Measurements from ENCODE around the gene TFPI. TPM values are rescaled to one million over a fixed set of nuclear protein-coding genes. Genes with fewer than 3 reads are reported as not detected.

Gene TFPI
- total RNA-seq, 4 donors from 2014 or later = 3.5 to 89.6 (median 22.5) TPM

DNA sequence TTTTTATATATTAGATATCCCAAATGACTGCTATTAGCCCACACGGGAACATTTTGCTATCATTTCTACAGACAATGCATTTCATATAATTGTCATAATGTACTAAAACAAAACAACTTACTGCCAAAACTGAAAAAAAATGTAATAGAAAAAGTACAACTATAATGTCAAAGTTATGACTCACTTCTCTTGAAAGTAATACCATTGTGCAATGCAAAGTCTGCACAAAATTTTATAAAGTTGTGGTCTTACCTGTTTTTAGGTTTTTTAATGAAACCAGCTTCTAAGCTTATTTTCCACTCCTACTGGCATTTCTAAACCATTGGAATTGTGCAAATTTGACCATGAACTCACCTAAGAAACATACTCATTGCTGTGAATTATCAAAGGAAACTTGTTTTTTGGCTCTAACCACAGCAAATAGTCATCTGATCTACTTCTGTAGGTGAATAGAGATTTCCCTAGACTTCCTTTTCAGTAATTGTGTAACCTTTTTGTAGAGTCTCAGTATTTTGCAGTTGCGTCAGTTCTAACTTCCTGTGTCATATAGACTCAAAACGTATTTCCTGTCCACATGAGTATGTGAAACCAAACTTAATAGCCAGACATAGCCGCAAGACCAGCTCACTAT is 31.9 kb upstream of the TFPI start:
- Histone ChIP-seq H3K4me1 (peaks cover 0 to 7% (median 5%) of the 10 kb centered on the region in 3 donors), H3K27me3 (no peaks in the 10 kb centered on the region), H3K4me3 (no peak overlapping the region), H3K9me3 (no peaks in the 10 kb centered on the region), H3K27ac (no peak overlapping the region), H3K36me3 (no peaks in the 10 kb centered on the region)
- TF ChIP-seq, protein P1, sequence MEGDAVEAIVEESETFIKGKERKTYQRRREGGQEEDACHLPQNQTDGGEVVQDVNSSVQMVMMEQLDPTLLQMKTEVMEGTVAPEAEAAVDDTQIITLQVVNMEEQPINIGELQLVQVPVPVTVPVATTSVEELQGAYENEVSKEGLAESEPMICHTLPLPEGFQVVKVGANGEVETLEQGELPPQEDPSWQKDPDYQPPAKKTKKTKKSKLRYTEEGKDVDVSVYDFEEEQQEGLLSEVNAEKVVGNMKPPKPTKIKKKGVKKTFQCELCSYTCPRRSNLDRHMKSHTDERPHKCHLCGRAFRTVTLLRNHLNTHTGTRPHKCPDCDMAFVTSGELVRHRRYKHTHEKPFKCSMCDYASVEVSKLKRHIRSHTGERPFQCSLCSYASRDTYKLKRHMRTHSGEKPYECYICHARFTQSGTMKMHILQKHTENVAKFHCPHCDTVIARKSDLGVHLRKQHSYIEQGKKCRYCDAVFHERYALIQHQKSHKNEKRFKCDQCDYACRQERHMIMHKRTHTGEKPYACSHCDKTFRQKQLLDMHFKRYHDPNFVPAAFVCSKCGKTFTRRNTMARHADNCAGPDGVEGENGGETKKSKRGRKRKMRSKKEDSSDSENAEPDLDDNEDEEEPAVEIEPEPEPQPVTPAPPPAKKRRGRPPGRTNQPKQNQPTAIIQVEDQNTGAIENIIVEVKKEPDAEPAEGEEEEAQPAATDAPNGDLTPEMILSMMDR (IDR thresholded peaks at IDR 0.05) = no peak
- no peak for TF ChIP-seq POLR2A (IDR thresholded peaks at IDR 0.05)
- 34 to 45% methylated on average over 4 of the region's 4 CpGs for WGBS, 2 donors
- intact Hi-C loops (cut with DNase I) = no loop called here
- DNase-seq = no peak

DNA sequence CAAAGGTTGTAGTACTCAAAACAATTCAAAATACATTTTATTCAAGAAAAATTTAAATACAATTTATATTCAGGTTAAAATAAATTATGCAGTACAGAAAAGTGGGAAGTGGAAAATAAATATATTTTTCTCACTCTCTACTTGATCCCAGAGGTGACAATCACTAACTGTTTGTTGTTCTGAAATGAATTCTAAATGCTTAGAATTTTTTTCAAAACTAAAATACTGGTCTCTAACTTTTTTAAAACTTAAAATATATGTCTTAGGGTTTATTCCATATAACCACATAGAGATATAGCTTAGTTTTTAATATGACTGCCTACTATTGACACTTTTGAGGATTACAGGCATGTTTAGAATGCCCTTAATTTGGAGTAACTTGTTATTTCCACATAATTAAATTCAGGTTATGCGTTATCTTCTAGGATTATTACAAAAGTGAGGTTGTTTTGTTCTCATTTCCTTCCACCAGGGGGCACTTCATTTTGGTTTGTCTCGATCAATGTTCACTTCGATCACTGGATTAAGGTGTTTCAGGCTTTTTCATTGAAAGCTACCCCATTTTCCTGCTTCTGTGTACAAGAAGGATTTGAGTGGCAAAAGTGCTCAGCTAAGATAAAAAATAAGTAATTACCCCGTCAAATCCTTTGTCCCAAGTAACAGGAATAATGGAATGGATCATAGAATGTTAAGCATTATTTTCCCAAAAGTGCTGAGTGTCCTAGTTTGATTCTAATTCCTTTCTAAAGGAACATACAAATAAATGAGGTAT is 27.1 kb upstream of the TFPI start:
- no peak for DNase-seq
- Histone ChIP-seq H3K4me1 (peaks cover 0 to 10% (median 7%) of the 10 kb centered on the region in 3 donors), H3K36me3 (no peaks in the 10 kb centered on the region), H3K4me3 (peak overlapping the region in 2 of 4 donors; percentile 26 to 52), H3K27me3 (no peaks in the 10 kb centered on the region), H3K27ac (no peak overlapping the region), H3K9me3 (no peaks in the 10 kb centered on the region)
- TF ChIP-seq, protein P1 (IDR thresholded peaks at IDR 0.05) = peak in 5 of 6 experiments; percentile 52 to 75 (median 66)
- no peak for TF ChIP-seq POLR2A (IDR thresholded peaks at IDR 0.05)
- intact Hi-C loops (cut with DNase I) = no loop called here
- WGBS, 2 donors = 5 to 6% methylated on average over 4 of the region's 4 CpGs

DNA sequence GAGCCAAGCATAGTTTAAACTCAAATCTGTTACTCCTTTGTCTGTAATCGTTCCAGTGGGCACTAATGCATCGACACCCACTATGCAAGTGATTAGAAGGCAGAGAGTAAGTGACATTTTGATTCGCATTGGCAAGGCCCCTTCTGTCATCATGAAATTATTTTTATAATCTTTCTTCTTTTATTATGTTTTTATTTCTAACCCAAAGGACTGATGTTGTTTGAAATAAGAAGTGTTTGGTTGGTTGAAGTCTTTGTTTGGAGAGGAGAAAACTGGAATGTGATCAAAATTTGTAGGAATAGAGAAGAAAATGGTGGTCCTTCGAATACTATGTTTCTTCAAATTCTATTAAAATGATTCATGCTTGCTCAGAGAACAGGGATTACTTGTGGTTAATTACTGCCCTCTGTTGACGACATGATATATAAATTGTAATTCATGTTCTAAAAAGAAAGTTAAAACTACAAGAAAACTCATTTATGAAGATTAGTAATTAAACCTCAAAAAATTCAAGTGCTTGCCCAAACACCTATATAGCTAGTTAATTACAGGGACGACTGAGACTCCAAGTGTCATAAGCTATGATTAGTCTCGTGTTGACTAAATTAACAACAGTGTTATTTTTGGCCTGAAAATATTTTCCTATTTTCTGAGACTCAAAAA is 26.4 kb upstream of the TFPI start:
- H3K27ac ChIP-seq = no peak overlapping the region

DNA sequence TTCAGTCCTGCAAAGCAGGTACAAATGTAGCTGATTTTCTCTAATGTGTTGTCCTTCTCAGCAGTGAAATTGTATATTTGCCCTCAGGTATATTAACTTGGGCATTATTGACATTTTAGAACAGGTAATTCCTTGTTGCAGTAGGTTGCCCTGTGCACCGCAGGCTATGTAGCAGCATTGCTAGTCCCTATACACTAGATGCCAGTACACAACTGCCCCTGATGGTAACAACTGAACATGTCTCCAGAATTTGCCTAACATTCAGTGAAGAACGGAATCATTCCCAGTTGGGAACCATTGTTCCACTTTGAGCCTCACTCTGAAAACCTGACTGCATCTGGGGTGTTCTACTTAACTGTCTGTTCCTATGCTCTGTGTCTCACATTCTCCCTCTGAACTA is 23.1 kb upstream of the TFPI start:
- no peak for DNase-seq
- H3K27me3 ChIP-seq = no peaks in the 10 kb centered on the region
- no peaks in the 10 kb centered on the region for H3K36me3 ChIP-seq
- TF ChIP-seq POLR2A (IDR thresholded peaks at IDR 0.05) = no peak
- TF ChIP-seq, protein P1 (IDR thresholded peaks at IDR 0.05) = no peak
- intact Hi-C loops (cut with DNase I) = no loop called here
- no peak overlapping the region for H3K27ac ChIP-seq
- H3K4me3 ChIP-seq = no peak overlapping the region
- 79 to 86% methylated on average over 2 of the region's 2 CpGs for WGBS, 2 donors
- no peaks in the 10 kb centered on the region for H3K9me3 ChIP-seq
- peaks cover 0 to 24% (median 7%) of the 10 kb centered on the region in 3 donors for H3K4me1 ChIP-seq

More for the DNA sequence above, 26.4 kb upstream of the TFPI start:
- no peaks in the 10 kb centered on the region for H3K36me3 ChIP-seq
- H3K4me1 ChIP-seq = peaks cover 0 to 16% (median 7%) of the 10 kb centered on the region in 3 donors
- DNase-seq = no peak
- TF ChIP-seq POLR2A (IDR thresholded peaks at IDR 0.05) = no peak
- TF ChIP-seq, protein P1 (IDR thresholded peaks at IDR 0.05) = peak in 5 of 6 experiments; percentile 37 to 65 (median 49)
- no peaks in the 10 kb centered on the region for H3K27me3 ChIP-seq
- WGBS, 2 donors = 28 to 33% methylated on average over 7 of the region's 7 CpGs
- intact Hi-C loops (cut with DNase I) = no loop called here
- H3K9me3 ChIP-seq = no peaks in the 10 kb centered on the region
- peak overlapping the region in 2 of 4 donors; percentile 26 to 52 for H3K4me3 ChIP-seq

DNA sequence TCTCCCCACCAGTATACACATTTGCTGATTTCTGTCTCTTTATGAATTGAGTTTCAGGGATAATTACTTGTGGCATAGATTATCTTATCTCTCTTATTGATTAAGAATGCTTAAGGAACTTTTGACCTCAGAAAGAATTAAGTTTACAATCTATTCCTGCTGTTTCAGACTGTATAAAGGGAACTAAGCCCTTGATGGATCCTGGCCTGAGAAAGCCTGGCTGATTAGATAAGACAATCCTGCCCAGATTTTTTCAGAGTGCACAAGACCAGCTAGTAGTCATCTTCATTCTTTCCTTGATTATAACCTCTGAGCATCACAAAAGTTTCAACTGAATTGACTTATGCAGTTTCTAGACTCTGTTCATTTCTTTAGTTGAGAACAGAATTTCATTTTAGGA is 22.7 kb upstream of the TFPI start:
- Histone ChIP-seq H3K27me3 (no peaks in the 10 kb centered on the region), H3K36me3 (no peaks in the 10 kb centered on the region), H3K9me3 (no peaks in the 10 kb centered on the region), H3K4me1 (peaks cover 0 to 24% (median 7%) of the 10 kb centered on the region in 3 donors), H3K4me3 (no peak overlapping the region), H3K27ac (no peak overlapping the region)
- intact Hi-C loops (cut with DNase I) = no loop called here
- TF ChIP-seq POLR2A (IDR thresholded peaks at IDR 0.05) = no peak
- TF ChIP-seq, protein P1 (IDR thresholded peaks at IDR 0.05) = no peak
- DNase-seq = no peak
